Measurements from ENCODE around the gene CHD1. TPM values are rescaled to one million over a fixed set of nuclear protein-coding genes. Genes with fewer than 3 reads are reported as not detected.
A peak's percentile ranks its signal among the peaks of the same experiment; 100 is the strongest.

CHD1 gene
- total RNA-seq, 1 experiment from 2014 or later, result 43.3 TPM

DNA sequence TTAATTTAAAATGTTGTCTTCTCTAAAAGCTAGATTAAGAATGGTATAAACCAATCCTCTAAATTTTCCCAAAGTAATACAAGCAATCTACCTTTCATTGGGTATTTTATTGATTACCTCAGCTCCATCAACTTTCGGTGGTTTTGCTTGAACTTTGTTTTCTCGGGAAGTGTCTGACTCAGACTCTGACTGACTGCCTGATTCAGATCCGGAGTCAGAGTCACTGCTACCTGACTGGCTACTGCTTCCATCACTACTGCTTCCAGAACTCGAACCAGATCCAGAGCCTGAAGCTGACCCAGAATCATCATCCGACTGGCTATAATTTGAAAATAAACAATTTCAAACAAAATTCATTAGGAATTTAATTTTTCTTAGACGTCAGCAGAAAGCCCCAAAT is 24.0 kb downstream of the CHD1 start:
- peak; percentile 12 for DNase-seq (ENCODE audit: low read depth)

DNA sequence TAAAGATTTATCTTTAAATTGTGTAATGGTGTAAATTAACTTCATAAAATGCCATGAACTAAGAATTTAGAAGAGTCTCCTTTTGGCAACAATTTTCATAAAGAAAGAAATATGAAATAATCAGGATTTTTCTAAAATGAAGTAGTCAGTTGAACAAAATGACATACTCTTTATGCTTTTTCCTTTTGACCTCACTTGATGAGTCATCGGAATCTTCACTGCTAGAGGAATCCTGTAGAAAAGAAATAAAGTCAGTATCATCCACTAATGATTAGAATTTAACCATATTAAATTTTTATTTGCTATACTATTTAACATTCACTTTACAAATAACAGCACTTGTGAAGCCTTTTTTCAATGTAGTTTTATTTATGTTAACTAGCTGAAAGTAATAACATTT is 26.1 kb downstream of the CHD1 start:
- peak; percentile 52 for DNase-seq (ENCODE audit: low read depth)

DNA sequence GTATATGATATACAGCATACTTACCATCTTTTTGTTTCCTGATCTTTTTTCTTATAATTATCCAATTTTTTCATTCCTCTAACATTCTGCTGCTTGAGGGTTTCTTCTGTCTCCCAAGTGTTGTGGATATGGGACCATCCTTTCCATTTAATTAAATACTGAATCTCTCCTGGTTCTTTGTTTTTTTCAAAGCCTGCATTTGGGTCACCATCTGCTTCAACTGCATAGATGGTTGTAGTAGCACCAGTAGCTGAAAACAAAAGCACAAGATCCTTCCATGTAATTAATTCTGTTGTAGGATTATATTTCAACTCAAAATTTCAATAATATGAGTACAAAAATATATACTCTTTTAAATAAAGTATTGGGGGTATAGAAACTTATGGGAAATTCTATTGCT is 29.4 kb downstream of the CHD1 start:
- DNase-seq (ENCODE audit: low read depth), result no peak

DNA sequence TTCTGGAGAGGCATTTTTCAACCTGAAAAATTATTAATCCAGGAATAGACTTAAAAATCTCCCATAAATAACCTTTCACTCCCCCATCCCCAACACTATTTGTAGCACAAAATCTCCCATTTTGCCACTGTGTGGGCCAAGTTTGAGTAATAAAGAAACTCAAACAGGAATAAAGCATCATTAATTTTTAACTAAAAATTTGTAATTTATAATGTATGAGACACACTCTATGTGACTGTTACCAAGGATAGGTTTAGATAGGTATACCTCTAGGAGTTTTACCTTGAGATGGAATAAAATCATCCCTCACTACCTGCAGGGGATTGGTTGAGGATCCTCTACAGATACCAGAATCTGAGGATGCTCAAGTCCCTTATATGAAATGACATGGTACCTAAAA is 30.1 kb downstream of the CHD1 start:
- DNase-seq (ENCODE audit: low read depth), result no peak

DNA sequence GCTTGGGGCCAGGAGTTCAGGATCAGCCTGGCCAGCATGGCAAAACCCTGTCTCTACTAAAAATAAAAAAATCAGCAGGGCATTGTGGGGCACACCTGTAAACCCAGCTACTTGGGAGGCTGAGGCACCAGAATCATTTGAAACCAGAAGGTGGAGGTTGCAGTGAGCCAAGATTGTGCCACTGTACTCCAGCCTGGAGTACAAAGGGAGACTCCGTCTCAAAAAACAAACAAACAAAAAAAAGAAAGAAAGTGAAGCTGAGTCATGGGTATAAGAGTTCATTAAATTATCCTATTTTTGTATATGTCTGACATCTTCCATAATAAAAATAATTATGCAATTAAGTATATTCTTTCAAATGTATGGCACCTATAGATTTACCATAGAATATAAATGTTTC is 37.2 kb downstream of the CHD1 start:
- DNase-seq (ENCODE audit: low read depth), result no peak

DNA sequence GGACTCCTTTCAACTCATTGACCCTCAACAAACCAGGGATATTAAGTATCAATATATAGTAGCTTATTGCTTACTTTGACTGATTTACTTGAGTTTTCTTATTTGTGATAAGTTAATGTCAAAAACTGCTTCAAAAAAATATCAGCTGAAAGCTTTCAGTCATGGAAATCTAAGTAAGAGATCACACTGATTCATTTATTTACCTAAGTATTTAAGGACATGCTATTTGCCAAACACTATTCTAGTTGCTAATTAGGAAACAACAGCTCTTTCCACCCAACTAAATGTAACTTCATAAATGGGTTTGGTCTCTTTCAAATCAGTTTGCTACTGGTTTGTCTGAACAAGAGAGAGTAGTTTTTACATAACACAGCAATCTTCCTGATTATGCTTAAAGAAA is 48.2 kb downstream of the CHD1 start:
- no peak for DNase-seq (ENCODE audit: low read depth)

DNA sequence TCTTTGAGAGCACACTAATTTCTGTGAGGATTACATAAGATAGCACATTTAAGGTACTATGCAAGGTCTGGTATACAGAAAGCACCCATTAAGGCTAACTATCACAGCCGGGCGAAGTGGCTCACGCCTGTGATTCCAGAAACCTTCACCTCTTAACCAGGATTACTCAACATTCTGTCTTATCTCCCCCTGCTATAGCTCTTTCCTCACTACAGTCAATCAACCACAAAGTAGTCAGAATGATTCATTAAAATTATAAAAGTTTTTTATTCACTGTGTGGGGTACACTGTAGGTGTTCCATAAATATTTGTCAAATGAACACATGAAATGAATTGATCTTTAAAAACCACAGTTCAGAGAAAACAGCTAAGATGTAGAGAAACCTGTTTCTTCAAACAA is 48.7 kb downstream of the CHD1 start:
- DNase-seq (ENCODE audit: low read depth), result no peak

DNA sequence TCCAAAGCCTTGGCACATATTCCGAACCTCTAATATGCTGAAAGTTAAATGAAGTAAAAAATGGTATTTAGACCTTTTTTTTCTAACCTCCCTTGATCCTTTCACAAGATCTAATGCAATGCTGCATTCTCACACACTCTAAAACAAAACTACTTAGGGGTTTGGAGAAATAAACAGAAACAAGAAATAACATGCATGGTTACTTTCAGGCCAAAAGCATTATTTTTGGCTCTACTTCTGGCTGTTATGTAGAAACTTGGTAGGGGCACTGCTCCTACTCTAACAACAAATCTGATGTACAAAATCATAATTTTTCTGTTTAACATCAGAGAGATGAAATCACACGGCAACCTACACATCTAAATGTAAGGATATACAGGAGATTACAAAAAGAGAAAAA is 51.2 kb downstream of the CHD1 start:
- DNase-seq (ENCODE audit: low read depth), result no peak

DNA sequence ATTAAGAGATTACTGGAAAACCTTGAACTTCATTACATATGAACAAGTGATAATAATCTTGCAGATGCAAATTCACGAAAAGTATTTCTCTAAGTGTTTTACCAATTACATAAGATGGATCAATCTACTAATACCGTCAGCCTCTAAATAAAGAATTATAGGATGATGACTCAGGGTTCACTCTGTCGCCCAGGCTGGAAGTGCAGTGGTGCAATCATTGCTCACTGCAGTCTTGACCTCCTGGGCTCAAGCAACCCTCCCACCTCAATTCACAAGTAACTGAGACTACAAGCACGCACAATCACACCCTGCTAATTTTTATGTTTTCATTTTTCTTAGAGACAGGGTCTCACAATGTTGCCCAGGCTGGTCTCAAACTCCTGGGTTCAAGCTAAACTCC is 56.1 kb downstream of the CHD1 start:
- DNase-seq (ENCODE audit: low read depth), result peak; percentile 3

DNA sequence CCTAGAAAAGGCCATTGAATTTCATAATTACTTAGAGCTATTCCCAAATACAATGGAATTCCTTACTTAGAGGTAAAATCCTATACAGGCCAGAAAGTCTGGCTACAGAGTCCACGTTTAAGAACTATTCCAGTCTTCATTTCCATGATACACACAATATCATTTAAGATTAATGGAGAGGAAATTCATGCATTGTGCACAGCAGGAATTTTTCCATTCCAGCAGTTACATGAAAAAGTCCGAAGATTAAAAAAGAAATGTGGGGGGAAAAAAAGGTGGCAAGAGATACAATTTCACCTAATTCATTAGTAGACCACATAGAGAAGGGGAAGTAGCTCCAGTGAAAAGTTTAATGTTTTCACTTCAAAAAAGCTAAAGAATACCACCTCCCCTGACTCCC is 63.1 kb downstream of the CHD1 start:
- no peak for DNase-seq (ENCODE audit: low read depth)

DNA sequence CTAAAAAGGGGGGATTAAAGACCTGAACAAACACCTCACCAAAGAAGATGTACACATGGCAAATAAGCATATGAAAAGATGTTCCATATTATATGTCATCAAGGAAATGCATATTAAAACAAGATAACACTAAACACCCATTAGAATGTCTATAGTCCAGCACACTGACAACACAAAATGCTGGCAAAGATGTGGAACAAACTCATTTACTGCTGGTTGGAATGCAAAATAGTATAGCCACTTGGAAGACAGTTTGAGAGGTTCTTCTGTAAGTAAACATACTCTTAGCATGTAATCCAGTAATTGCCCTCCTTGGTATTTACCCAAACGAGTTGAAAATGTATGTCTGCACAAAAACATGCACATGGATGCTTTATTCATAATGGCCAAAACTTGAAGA is 81.8 kb downstream of the CHD1 start:
- DNase-seq (ENCODE audit: low read depth), result no peak

DNA sequence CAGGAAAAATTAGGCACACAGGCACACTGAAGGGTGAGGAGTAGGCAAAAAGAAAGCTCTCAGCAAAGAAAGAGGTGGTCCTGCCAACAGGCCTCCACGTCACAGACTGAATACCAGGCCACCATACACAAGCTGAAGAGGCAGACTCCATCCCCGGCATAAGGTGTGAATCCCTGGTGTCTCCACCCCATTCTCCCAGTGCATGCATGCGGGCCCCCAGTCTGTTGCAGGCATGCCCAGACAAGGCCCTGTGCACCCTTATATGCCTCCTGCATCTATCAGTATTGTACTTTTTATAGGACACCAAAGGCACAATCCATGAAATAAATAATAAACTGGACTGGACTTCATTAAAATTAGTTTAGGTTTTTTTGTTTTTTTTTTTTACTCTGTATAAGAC is 82.3 kb downstream of the CHD1 start:
- DNase-seq (ENCODE audit: low read depth), result no peak

DNA sequence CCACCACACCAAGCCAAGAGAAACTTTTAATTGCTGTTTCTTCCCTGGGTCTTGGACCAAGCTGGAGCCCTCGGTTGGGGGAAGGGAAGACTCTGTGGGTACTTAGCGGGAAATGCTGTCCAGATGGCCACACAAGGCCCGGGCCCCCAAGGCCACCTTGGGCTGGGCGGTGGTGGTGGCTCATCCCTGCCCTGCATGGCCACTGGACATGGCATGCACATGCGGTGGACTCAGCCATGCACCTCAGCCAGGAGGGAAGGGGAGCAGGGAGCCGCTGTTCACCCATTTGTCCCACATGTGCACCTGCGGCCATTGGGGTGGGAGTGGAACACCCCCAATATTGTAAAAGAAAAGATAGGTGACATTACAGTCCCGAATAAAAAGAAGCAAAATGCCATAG is 82.9 kb downstream of the CHD1 start:
- DNase-seq (ENCODE audit: low read depth), result no peak

DNA sequence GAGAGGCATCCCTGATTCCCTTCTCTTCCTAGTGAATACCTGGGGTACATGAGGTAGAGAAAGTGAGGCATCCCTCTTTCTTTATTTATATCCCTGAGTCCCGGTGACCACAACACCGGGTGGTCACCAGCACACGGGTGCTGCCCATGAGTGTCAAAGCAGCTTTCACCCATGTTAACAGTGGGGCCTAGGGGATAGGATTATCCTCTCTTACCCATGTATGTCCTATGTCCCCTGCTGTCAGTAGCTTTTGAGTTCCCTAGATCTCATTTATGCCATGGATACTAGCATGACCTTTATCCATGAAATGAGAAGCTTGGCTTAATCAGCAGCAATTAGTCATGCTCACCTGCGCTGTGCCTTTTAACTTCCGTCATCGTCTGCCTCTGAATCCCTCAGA is 83.9 kb downstream of the CHD1 start:
- DNase-seq (ENCODE audit: low read depth), result no peak

DNA sequence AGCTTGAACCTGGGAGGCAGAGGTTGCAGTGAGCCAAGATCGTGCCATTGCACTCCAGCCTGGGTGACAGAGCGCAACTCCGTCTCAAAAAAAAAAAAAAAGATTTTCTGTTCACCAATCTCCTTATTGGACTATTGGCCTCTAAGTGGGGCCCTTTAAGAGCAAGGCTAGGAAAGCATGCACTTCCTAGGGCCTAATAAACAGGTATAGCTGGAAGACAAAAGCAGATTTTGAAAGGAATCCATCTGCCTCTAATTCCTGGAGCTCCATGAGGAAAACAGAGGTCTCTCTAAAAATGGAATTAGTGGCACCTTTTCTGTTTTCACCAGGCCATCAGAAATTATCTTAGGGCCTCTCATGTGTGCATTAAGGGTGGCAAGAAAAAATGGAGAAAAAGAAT is 85.3 kb downstream of the CHD1 start:
- peak; percentile 9 for DNase-seq (ENCODE audit: low read depth)

DNA sequence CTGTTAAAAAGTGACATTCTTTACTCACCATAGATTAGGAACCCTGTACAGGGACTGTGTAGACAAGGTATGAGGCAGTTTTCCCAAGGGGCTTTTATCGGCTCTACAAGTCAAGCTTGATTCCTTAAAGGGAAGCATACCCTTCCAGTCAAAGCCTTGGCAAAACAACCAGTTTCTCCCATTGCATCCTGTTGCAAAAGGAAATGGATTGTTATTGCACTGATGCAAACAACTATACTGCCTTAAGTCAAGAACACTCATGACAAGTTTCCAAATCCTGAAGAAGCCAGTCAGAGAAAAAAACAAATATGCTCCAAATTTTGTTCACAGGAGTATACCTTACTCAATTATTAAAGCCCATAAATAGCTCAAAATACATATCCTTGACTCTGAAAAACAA is 87.9 kb downstream of the CHD1 start:
- DNase-seq (ENCODE audit: low read depth), result no peak

DNA sequence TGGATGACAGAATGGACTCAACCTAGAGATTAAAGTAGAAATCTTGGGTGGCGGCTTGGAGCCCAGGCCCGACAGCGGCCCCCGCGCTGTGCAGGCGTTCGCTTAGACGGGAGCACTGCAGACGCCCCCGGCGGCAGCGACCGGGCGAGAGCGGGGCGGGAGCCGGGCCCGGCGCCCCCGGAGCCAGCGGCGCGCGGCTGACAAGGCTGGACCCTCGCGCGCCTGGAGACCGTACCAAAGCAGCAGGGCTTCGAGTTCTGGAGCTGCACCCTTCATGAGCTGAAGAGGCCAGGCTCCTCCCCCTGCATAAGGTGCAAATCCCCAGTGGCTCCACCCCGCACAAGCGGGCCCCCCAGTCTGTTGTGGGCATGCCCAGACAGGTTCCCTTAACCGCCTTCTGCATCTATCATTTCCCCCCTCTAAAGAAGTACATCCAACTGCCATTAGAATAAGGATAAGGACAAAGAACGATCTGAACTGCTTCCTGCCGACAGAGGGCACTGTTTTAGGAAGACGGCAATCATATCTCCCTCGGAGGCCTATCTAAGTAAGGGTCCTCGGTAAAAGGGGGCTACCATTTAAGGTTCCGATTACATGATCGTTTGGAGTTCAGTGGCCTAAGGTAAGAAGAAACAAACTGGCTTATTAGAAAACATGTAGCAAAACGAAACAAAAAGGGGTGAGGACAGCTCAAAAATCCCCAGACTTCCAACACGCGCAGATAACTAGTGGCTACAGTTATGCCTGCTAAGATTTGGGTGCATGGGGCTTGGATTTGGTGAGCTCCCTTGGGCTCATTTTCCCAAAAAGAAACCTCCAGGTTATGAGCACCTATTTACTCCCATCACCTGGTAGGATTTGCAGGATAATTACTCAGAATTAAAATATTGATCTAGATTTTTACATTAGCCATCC is 89.1 kb downstream of the CHD1 start:
- DNase-seq (ENCODE audit: low read depth), result no peak

DNA sequence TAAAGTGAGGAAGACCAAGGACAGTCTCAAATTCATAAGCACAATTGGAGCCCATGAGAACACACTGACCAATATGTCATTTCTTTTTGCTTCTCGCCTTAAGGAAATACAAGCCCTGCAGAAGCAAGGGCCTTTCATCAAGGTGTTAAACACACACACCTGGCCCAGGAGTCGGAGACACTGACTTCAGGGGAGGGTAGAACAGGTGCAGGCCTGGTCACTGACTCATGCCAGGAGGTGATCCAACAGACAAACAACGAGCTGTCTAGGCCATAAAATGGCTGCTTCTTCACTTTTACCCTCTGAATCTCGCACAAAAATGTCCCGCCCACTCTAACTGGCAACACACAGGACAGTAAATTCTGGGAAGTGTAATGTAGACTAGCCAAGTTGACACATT is 92.6 kb downstream of the CHD1 start:
- DNase-seq (ENCODE audit: low read depth), result no peak

DNA sequence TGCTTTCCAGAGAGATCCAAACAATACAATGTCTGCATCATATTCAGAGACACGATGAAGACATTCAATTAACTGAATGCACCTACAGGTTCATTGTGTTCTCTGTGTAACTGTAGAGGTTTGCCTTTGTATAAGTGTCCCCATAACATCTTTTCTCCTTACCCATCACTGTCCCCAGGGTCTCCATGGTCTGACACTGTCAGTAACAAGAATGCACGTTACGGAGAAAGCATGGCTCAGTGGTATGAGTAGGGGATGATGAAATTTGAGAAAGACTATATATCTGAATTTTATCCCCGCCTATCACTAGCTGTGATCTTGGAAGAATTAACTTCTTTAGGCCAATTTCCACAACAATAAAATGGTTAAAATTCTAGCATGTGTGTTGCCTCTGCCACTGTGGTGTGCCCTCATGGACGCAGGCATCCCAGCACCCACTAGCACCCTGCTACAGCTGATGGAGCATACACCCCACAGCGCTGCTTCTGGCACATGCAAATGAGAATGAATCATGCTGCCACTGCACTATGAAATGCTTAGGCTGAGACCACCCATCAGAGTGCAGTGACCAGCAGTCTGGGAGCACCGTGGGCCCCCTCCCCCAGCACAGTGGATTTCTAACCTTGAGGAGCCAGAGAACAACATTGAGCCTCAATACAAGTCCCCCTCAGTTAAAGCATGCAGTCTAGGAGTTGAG is 101.1 kb downstream of the CHD1 start:
- no peak for DNase-seq (ENCODE audit: low read depth)

DNA sequence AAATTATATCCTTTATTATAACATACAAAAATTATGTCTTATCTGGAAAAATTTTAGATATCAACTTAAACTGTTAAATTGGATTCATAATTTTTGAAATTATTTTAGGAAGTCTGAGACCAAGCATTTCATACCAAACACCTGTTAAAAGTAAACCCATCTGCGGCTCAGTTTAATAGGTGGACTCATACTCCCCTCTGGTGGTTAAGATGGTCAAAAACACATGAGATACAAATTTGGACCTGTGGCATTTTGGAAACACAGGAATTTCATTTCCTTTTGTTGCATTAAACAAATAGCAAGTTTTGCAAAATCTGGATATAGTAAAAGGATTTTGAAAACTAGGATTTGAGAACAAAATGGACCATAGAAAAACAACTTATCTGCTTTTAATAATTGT is 101.6 kb downstream of the CHD1 start:
- DNase-seq (ENCODE audit: low read depth), result peak; percentile 62

DNA sequence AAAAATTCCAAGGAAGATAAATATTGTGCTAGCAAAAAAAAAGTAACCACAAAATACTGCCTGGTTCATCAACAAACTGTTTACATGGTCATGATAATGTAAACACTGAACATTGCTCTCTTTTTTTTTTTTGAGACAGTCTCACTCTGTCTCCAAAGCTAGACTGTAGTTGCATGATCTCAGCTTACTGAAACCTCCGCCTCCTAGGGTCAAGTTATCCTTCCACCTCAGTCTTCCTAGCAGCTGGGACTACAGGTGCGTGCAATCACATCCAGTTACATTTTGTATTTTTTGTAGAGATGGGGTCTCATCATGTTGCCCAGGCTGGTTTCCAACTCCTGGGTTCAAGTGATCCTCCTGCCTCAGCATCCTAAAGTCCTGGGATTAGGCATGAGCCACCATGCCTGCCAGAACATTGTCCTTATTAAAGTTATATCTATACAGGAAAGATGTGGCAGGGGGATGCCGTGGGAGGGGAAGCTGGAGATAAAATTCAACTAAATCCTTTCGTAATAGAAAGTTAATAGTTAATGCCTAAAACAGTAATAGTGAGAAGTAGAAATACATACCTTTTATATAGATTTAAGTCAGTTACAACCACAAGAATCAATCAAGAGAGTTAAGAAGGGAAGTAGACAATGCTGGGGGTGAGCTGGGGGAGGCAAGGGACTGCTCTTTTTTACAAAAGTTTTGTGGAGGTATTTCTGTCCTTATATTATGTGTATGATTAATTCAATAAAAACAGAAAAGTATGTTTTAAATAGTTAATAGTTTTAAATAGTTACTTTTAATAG is 103.0 kb downstream of the CHD1 start:
- DNase-seq (ENCODE audit: low read depth), result no peak

DNA sequence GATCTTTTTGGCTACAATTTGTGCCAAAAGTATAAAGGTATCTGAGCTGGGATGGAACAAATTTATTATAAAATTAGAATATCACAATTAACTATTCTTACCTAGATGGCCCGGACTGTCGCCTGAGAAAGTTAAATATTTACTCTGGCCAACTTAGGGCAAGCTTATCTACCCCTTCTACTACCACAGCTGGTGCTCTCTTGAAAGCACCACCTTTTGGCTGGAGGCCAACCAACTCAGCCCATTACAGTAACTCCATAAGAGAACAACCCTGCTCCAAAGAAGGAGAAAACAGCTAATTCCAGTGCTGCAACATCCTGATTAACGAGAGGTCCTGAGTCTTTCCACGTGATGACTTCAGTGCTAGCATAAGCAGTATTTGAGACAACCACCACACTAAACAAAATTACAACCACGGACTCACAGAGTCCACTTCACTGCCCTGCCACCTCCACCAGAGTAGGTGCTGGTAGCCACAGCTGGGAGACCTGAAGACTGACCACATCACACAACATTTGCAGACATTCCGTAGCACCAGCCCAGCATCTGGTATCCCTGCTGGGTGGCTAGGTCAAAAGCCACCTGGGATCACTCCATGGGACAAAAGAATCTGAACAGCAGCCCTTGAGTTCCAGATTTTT is 112.1 kb downstream of the CHD1 start:
- no peak for DNase-seq (ENCODE audit: low read depth)
